Natural killer cell (primary cell): ENCODE results near the gene TTC7B. TPM values are rescaled to one million over a fixed set of nuclear protein-coding genes. Genes with fewer than 3 reads are reported as not detected.

ENCODE experiments used
- ATAC-seq, 3 donors: fragments of 150-1000 bp in 2 of 3; fragments of 200-7000 bp in 1 of 3; cut with Tn5 transposase; 1 replicate in 1 of 3; 2 replicates in 2 of 3; pipeline ENCODE4 v1.10.0; 2021; ENCODE audit warnings: mild to moderate bottlenecking in 2 of 3, moderate library complexity in 2 of 3
- DNase-seq, 2 donors: peaks; one replicate each; pipeline versions ENCODE4 v3.0.0 to v3.0.0-alpha.2; 2013 to 2021; ENCODE audit warnings: mixed read lengths in 1 of 2
- H3K27ac ChIP-seq: one replicate; pipeline ENCODE4 v1.5.1; 2013; ENCODE audit warnings: mild to moderate bottlenecking, low read length
- H3K27me3 ChIP-seq: one replicate; pipeline ENCODE4 v1.6.1; 2013; ENCODE audit warnings: low read length; ENCODE audit not compliant: control insufficient read depth, insufficient read depth
- H3K36me3 ChIP-seq: one replicate; pipeline ENCODE4 v1.6.1; 2013; ENCODE audit warnings: low read length; ENCODE audit not compliant: control insufficient read depth, insufficient read depth
- H3K4me1 ChIP-seq: one replicate; pipeline ENCODE4 v1.6.1; 2013; ENCODE audit warnings: low read length; ENCODE audit not compliant: control insufficient read depth, insufficient read depth
- H3K4me3 ChIP-seq: one replicate; pipeline ENCODE4 v1.5.1; 2013; ENCODE audit warnings: low read length
- H3K9me3 ChIP-seq: one replicate; pipeline ENCODE4 v1.6.1; 2013; ENCODE audit warnings: low read length; ENCODE audit not compliant: control insufficient read depth, insufficient read depth
- H3K27ac Mint-ChIP-seq, 2 donors: one replicate each; pipeline ENCODE4 v1.8.0; 2022; ENCODE audit warnings: mild to moderate bottlenecking in 2 of 2, mixed read lengths in 2 of 2, moderate library complexity in 1 of 2
- H3K27me3 Mint-ChIP-seq, 2 donors: one replicate each; pipeline ENCODE4 v1.8.0; 2022; ENCODE audit warnings: low read depth in 2 of 2, mixed read lengths in 2 of 2
- H3K36me3 Mint-ChIP-seq: one replicate; pipeline ENCODE4 v1.8.0; 2022; ENCODE audit warnings: mixed read lengths
- H3K4me1 Mint-ChIP-seq, 2 donors: one replicate each; pipeline ENCODE4 v1.8.0; 2022; ENCODE audit warnings: mixed read lengths in 2 of 2
- H3K4me3 Mint-ChIP-seq: one replicate; pipeline ENCODE4 v1.8.0; 2022; ENCODE audit warnings: mild to moderate bottlenecking, moderate library complexity, mixed read lengths
- H3K9me3 Mint-ChIP-seq, 2 donors: one replicate each; pipeline ENCODE4 v1.8.0; 2022; ENCODE audit warnings: mixed read lengths in 2 of 2
- CTCF ChIP-seq: fragments of 200-600 bp; IDR thresholded peaks from one replicate; pipeline ENCODE4 v1.8.0; 2022; ENCODE audit warnings: antibody characterized with exemption
- WGBS: methylation state at CpG from one replicate; pipeline ENCODE4 v1.1.7; 2013; ENCODE audit warnings: missing lambda C conversion rate; ENCODE audit not compliant: insufficient coverage; 5-methylcytosine and 5-hydroxymethylcytosine counted together
- intact Hi-C: fragments of 100-400 bp; cut with micrococcal nuclease; formaldehyde crosslinking; loops from one replicate; pipeline ENCODE4 v1.14.2; 2022
- total RNA-seq, 4 donors: library from RNA; stranded (reverse); fragments of 120-200 nt in 1 of 4; gene quantifications; one replicate each; pipeline versions ENCODE4 v1.2.3 to v1.2.4, GENCODE V29; 2013 to 2022

Gene TTC7B
- total RNA-seq, 3 donors from 2014 or later (not counting 1 experiment from before 2014, with no cell fraction given), result 1.7 to 17.2 (median 5.9) TPM

- DNase-seq (no peak), ATAC-seq (no peak)
- Histone ChIP-seq H3K4me3 (no peak overlapping the region), H3K9me3 (no peaks in the 10 kb centered on the region), H3K27ac (no peak overlapping the region), H3K27me3 (no peaks in the 10 kb centered on the region), H3K36me3 (no peaks in the 10 kb centered on the region), H3K4me1 (no peaks in the 10 kb centered on the region)
- TF ChIP-seq CTCF, result no peak
- 96% methylated on average over 3 of the region's 3 CpGs for WGBS
- H3K36me3 Mint-ChIP-seq, result no peaks in the 10 kb centered on the region
- no peak overlapping the region for H3K4me3 Mint-ChIP-seq
- no peak overlapping the region for H3K27ac Mint-ChIP-seq
- H3K9me3 Mint-ChIP-seq, result no peaks in the 10 kb centered on the region
- peaks cover 0 to 3% of the 10 kb centered on the region in 2 donors for H3K27me3 Mint-ChIP-seq
- H3K4me1 Mint-ChIP-seq, result no peaks in the 10 kb centered on the region
- intact Hi-C loops, result no loop called here
Observed at GRCh38 chr14:90649557-90650135, 166.6 kb downstream of the TTC7B start.

GRCh38 chr14:90649083-90649482 lies 167.1 kb downstream of the TTC7B start:
- Histone ChIP-seq H3K36me3 (no peaks in the 10 kb centered on the region), H3K27ac (no peak overlapping the region), H3K4me1 (no peaks in the 10 kb centered on the region), H3K27me3 (no peaks in the 10 kb centered on the region), H3K9me3 (no peaks in the 10 kb centered on the region), H3K4me3 (no peak overlapping the region)
- Mint-ChIP-seq H3K27ac (no peak overlapping the region), H3K4me1 (no peaks in the 10 kb centered on the region), H3K4me3 (no peak overlapping the region), H3K27me3 (peaks cover 0 to 3% of the 10 kb centered on the region in 2 donors), H3K9me3 (no peaks in the 10 kb centered on the region), H3K36me3 (no peaks in the 10 kb centered on the region)
- 80% methylated on average over 4 of the region's 4 CpGs for WGBS
- intact Hi-C loops, result no loop called here
- DNase-seq (no peak), ATAC-seq (no peak)
- no peak for TF ChIP-seq CTCF

- 93% methylated on average over 5 of the region's 5 CpGs for WGBS
- Histone ChIP-seq H3K27ac (no peak overlapping the region), H3K36me3 (no peaks in the 10 kb centered on the region), H3K4me3 (no peak overlapping the region), H3K4me1 (no peaks in the 10 kb centered on the region), H3K27me3 (no peaks in the 10 kb centered on the region), H3K9me3 (no peaks in the 10 kb centered on the region)
- no peak for ATAC-seq
- H3K4me1 Mint-ChIP-seq, result no peaks in the 10 kb centered on the region
- no peak overlapping the region for H3K4me3 Mint-ChIP-seq
- peaks cover 0 to 3% of the 10 kb centered on the region in 2 donors for H3K27me3 Mint-ChIP-seq
- intact Hi-C loops, result no loop called here
- no peak overlapping the region for H3K27ac Mint-ChIP-seq
- no peak for TF ChIP-seq CTCF
- no peaks in the 10 kb centered on the region for H3K9me3 Mint-ChIP-seq
- H3K36me3 Mint-ChIP-seq, result no peaks in the 10 kb centered on the region
- no peak for DNase-seq
Observed at GRCh38 chr14:90648421-90648820, 167.8 kb downstream of the TTC7B start.

- TF ChIP-seq CTCF, result no peak
- no peak overlapping the region for H3K27ac ChIP-seq
- H3K36me3 ChIP-seq, result no peaks in the 10 kb centered on the region
- H3K4me3 Mint-ChIP-seq, result no peak overlapping the region
- ATAC-seq (no peak), DNase-seq (no peak)
- H3K36me3 Mint-ChIP-seq, result no peaks in the 10 kb centered on the region
- H3K9me3 ChIP-seq, result no peaks in the 10 kb centered on the region
- H3K4me3 ChIP-seq, result no peak overlapping the region
- H3K4me1 ChIP-seq, result no peaks in the 10 kb centered on the region
- peaks cover 0 to 3% of the 10 kb centered on the region in 2 donors for H3K27me3 Mint-ChIP-seq
- intact Hi-C loops, result no loop called here
- no peaks in the 10 kb centered on the region for H3K9me3 Mint-ChIP-seq
- no peaks in the 10 kb centered on the region for H3K4me1 Mint-ChIP-seq
- no peaks in the 10 kb centered on the region for H3K27me3 ChIP-seq
- no peak overlapping the region for H3K27ac Mint-ChIP-seq
- WGBS, result 38% methylated on average over 5 of the region's 5 CpGs
Observed at GRCh38 chr14:90647473-90648005, 168.7 kb downstream of the TTC7B start.
